ENCODE data around the gene PUS7.

GRCh38 chr7:105565190-105565589, 43.1 kb upstream of the PUS7 start:
- no peak for TF ChIP-seq POLR2AphosphoS5 (IDR thresholded peaks at IDR 0.05; ENCODE audit: low read depth, low read length)
- TF ChIP-seq REST (IDR thresholded peaks at IDR 0.05; ENCODE audit: insufficient read depth in 1 of 2, low read depth in 2 of 2, low read length in 2 of 2), result no peak

All from PFSK-1 (cell line).